GM23248 (cell line): Measurements from ENCODE around the gene SPTLC1.

Source experiments
- EZH2 ChIP-seq: fragments of 200-600 bp; sonication (generic); IDR thresholded peaks from 2 replicates; pipeline ENCODE4 v1.6.1; 2018; ENCODE audit warnings: antibody characterized with exemption, mild to moderate bottlenecking; ENCODE audit not compliant: insufficient read depth, poor library complexity, severe bottlenecking
- EZH2phosphoT487 ChIP-seq: fragments of 200-600 bp; sonication (generic); IDR thresholded peaks from 2 replicates; pipeline ENCODE4 v1.6.1; 2018; ENCODE audit warnings: antibody characterized with exemption, moderate library complexity, mild to moderate bottlenecking, low read depth; ENCODE audit not compliant: insufficient read depth

GRCh38 chr9:92058723-92059444, 56.3 kb downstream of the SPTLC1 start:
- TF ChIP-seq EZH2 (no peak), EZH2phosphoT487 (no peak)
